Neural progenitor cell (in vitro differentiated cells): Measurements from ENCODE around the gene N4BP3. TPM values are rescaled to one million over a fixed set of nuclear protein-coding genes. Genes with fewer than 3 reads are reported as not detected.

Experiments
- total RNA-seq: library from RNA; depleted of rRNA; stranded (reverse); fragments of >200 nt; gene quantifications from 2 replicates; pipeline ENCODE4 v1.2.3, GENCODE V29; 2015; ENCODE audit warnings: low replicate concordance

Gene N4BP3
- total RNA-seq, 1 donor from 2014 or later: 4.1 TPM

Other genes with a start within 250 kb of the N4BP3 start
- gene PROP1, start 117.3 kb upstream of the N4BP3 start, total RNA-seq: not detected in 2 replicates
- gene RMND5B, start 17.5 kb downstream of the N4BP3 start, total RNA-seq: 25.3 and 25.5 TPM in 2 replicates
- gene NHP2, start 40.4 kb downstream of the N4BP3 start, total RNA-seq: 357 and 380 TPM in 2 replicates
- gene GMCL2, start 73.8 kb downstream of the N4BP3 start, total RNA-seq: not detected in 2 replicates
- 186 and 195 TPM in 2 replicates for gene HNRNPAB, start 91.0 kb downstream of the N4BP3 start, total RNA-seq
- 20.5 and 25.9 TPM in 2 replicates for gene PHYKPL, start 119.3 kb downstream of the N4BP3 start, total RNA-seq